ENCODE data around the gene STK10. TPM values are rescaled to one million over a fixed set of nuclear protein-coding genes. Genes with fewer than 3 reads are reported as not detected.
"Not testable (repeated sequence)": the region's sequence is repeated elsewhere in the genome, so short reads cannot be mapped to it uniquely, and the experiment has no call there.

The STK10 gene
- polyA plus RNA-seq, 1 experiment = 14.3 TPM

DNA sequence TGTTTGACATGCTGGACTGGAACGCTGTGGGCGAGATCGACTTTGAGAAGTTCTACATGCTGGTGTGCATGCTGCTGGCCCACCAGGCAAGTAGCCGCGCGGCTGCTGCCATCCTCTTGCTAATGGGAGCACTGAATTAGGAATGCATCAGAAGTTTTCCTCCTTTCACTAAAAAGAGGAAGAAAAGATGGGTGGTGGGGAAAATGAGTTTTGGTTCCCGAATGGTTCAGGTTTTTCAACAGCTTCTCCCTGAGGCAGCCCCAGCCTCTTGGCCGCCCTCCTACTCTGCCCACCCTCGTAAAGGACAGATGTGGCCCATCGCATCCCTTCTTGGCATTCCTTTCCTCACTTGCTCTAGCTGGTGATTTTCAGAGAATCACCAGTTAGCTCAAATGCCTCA, 11.4 kb upstream of the STK10 start:
- no peaks in the 10 kb centered on the region for H3K27me3 ChIP-seq (ENCODE audit: control insufficient read depth, insufficient read depth, low read length)
- H3K36me3 ChIP-seq (ENCODE audit: control insufficient read depth, insufficient read depth, low read length) = no peaks in the 10 kb centered on the region
- CTCF ChIA-PET = interaction anchor here (0.6 to 4.1 kb wide), 2 partner anchors 10 to 858 kb away, joined by 3 to 20 read pairs; partner anchors contain the start of gene STK10
- POLR2A ChIA-PET = no interaction called here
- DNase-seq (ENCODE audit: low read depth) = no peak
- TF ChIP-seq, protein P1, sequence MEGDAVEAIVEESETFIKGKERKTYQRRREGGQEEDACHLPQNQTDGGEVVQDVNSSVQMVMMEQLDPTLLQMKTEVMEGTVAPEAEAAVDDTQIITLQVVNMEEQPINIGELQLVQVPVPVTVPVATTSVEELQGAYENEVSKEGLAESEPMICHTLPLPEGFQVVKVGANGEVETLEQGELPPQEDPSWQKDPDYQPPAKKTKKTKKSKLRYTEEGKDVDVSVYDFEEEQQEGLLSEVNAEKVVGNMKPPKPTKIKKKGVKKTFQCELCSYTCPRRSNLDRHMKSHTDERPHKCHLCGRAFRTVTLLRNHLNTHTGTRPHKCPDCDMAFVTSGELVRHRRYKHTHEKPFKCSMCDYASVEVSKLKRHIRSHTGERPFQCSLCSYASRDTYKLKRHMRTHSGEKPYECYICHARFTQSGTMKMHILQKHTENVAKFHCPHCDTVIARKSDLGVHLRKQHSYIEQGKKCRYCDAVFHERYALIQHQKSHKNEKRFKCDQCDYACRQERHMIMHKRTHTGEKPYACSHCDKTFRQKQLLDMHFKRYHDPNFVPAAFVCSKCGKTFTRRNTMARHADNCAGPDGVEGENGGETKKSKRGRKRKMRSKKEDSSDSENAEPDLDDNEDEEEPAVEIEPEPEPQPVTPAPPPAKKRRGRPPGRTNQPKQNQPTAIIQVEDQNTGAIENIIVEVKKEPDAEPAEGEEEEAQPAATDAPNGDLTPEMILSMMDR (IDR thresholded peaks at IDR 0.05; ENCODE audit: insufficient read depth, low read depth, low read length) = no peak
- no peak overlapping the region for H3K4me3 ChIP-seq (ENCODE audit: low read depth, low read length)

- H3K27me3 ChIP-seq (ENCODE audit: control insufficient read depth, insufficient read depth, low read length); DNase-seq (ENCODE audit: low read depth); H3K36me3 ChIP-seq (ENCODE audit: control insufficient read depth, insufficient read depth, low read length); POLR2A ChIA-PET; H3K4me3 ChIP-seq (ENCODE audit: low read depth, low read length): not testable (repeated sequence)
- CTCF ChIA-PET = interaction anchor here (0.6 to 4.1 kb wide), 3 partner anchors 8 to 39 kb away, joined by 3 to 20 read pairs (median 3); partner anchors contain the start of gene STK10
These were observed 9.8 kb upstream of the STK10 start for GRCh38 chr5:172197775-172198174.

- ChIA-PET CTCF (interaction anchor here (0.9 to 1.2 kb wide), 2 partner anchors 87 to 98 kb away, joined by 3 read pairs; no protein-coding TSS in a partner anchor), POLR2A (no interaction called here)
- TF ChIP-seq, protein P1 (IDR thresholded peaks at IDR 0.05; ENCODE audit: insufficient read depth, low read depth, low read length) = no peak
- no peak overlapping the region for H3K4me3 ChIP-seq (ENCODE audit: low read depth, low read length)
- H3K27me3 ChIP-seq (ENCODE audit: control insufficient read depth, insufficient read depth, low read length) = no peaks in the 10 kb centered on the region
- no peak for DNase-seq (ENCODE audit: low read depth)
- H3K36me3 ChIP-seq (ENCODE audit: control insufficient read depth, insufficient read depth, low read length) = no peaks in the 10 kb centered on the region
These were observed 7.2 kb upstream of the STK10 start for GRCh38 chr5:172194985-172195774.

GRCh38 chr5:172193872-172194271, 5.8 kb upstream of the STK10 start, which contains the start of gene EFCAB9:
Gene EFCAB9, plus strand, starts transcription at chr5:172194172. Its CDS starts 1 bp downstream, at chr5:172194173.
- ChIA-PET CTCF (interaction anchor here (0.6 kb wide), 1 partner anchor 121 kb away, joined by 4 read pairs; no protein-coding TSS in a partner anchor), POLR2A (no interaction called here)
- H3K27me3 ChIP-seq (ENCODE audit: control insufficient read depth, insufficient read depth, low read length) = no peaks in the 10 kb centered on the region
- no peak within 1 kb of the TSS for H3K4me3 ChIP-seq (ENCODE audit: low read depth, low read length)
- no peaks in the 10 kb centered on the region for H3K36me3 ChIP-seq (ENCODE audit: control insufficient read depth, insufficient read depth, low read length)
- TF ChIP-seq, protein P1 (IDR thresholded peaks at IDR 0.05; ENCODE audit: insufficient read depth, low read depth, low read length) = no peak
- no peak for DNase-seq (ENCODE audit: low read depth)

DNA sequence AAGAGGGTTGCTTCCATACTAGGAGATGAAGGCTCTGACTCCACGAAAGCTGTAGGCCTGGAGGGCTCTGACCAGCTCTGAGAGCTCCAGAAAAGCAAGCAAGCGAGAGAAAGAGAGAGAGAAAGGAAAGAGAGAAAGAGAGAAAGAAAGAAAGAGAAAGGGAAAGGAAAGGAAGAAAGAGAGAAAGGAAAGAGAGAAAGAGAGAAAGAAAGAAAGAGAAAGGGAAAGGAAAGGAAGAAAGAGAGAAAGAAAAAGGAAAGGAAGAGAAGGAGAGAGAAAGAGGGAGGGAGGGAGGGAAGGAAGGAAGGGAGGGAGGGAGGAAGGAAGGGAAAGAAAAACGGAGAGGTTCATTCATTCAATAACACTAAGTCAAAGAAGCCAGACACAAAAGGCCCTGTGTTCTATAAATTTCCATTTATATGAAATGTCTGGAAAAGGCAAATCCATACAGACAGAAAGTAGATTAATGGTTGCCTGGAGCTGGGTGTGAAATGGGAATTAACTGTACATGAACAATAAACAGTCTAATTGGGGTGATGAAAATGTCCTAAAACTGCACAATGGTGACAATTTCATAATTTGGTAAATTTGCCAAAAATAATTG, 1.8 kb upstream of the STK10 start:
- Histone ChIP-seq H3K4me3 (ENCODE audit: low read depth, low read length) (no peak overlapping the region), H3K27me3 (ENCODE audit: control insufficient read depth, insufficient read depth, low read length) (no peaks in the 10 kb centered on the region), H3K36me3 (ENCODE audit: control insufficient read depth, insufficient read depth, low read length) (no peaks in the 10 kb centered on the region; the same call in 1 of the 2 replicates)
- ChIA-PET POLR2A (no interaction called here), CTCF (interaction anchor here (0.5 to 7.6 kb wide), 15 partner anchors 9 to 771 kb away, joined by 3 to 106 read pairs (median 4); partner anchors contain the start of genes FGF18 and UBTD2)
- TF ChIP-seq, protein P1 (IDR thresholded peaks at IDR 0.05; ENCODE audit: insufficient read depth, low read depth, low read length) = no peak
- no peak for DNase-seq (ENCODE audit: low read depth)

All from BJ (cell line).